ENCODE results near the gene ZNF263. TPM values are rescaled to one million over a fixed set of nuclear protein-coding genes. Genes with fewer than 3 reads are reported as not detected.

Gene ZNF263
- total and polyA plus RNA-seq, 9 of the 15 experiments (the other 6 are each of a cell fraction or from before 2014, with no cell fraction given) = 4.6 to 48.3 (median 31.8) TPM

GRCh38 chr16:3264137-3265036 lies 18.9 kb upstream of the ZNF263 start (continued):
- peak; percentile 75 to 77 for TF ChIP-seq MAZ (CRISPR knock-in tag; conservative IDR thresholded peaks at IDR 0.05 in 1 of 2, IDR thresholded peaks at IDR 0.05 in 1 of 2)
- no peak for TF ChIP-seq LARP7 (IDR thresholded peaks at IDR 0.05)
- no peak for TF ChIP-seq STAT5A (IDR thresholded peaks at IDR 0.05; ENCODE audit: borderline replicate concordance, low read length)
- peak; percentile 71 for TF ChIP-seq ASH1L (IDR thresholded peaks at IDR 0.05; ENCODE audit: borderline replicate concordance, low read depth, partially characterized antibody)
- TF ChIP-seq, protein P1, sequence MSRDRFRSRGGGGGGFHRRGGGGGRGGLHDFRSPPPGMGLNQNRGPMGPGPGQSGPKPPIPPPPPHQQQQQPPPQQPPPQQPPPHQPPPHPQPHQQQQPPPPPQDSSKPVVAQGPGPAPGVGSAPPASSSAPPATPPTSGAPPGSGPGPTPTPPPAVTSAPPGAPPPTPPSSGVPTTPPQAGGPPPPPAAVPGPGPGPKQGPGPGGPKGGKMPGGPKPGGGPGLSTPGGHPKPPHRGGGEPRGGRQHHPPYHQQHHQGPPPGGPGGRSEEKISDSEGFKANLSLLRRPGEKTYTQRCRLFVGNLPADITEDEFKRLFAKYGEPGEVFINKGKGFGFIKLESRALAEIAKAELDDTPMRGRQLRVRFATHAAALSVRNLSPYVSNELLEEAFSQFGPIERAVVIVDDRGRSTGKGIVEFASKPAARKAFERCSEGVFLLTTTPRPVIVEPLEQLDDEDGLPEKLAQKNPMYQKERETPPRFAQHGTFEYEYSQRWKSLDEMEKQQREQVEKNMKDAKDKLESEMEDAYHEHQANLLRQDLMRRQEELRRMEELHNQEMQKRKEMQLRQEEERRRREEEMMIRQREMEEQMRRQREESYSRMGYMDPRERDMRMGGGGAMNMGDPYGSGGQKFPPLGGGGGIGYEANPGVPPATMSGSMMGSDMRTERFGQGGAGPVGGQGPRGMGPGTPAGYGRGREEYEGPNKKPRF (IDR thresholded peaks at IDR 0.05; ENCODE audit: low read depth, low read length) = no peak
- peak; percentile 41 for TF ChIP-seq C11orf30 (IDR thresholded peaks at IDR 0.05; ENCODE audit: low read depth)
- TF ChIP-seq PRMT5 (CRISPR knock-in tag; IDR thresholded peaks at IDR 0.05) = peak; percentile 32; the same call in 1 of the 2 replicates
- TF ChIP-seq, protein P2, sequence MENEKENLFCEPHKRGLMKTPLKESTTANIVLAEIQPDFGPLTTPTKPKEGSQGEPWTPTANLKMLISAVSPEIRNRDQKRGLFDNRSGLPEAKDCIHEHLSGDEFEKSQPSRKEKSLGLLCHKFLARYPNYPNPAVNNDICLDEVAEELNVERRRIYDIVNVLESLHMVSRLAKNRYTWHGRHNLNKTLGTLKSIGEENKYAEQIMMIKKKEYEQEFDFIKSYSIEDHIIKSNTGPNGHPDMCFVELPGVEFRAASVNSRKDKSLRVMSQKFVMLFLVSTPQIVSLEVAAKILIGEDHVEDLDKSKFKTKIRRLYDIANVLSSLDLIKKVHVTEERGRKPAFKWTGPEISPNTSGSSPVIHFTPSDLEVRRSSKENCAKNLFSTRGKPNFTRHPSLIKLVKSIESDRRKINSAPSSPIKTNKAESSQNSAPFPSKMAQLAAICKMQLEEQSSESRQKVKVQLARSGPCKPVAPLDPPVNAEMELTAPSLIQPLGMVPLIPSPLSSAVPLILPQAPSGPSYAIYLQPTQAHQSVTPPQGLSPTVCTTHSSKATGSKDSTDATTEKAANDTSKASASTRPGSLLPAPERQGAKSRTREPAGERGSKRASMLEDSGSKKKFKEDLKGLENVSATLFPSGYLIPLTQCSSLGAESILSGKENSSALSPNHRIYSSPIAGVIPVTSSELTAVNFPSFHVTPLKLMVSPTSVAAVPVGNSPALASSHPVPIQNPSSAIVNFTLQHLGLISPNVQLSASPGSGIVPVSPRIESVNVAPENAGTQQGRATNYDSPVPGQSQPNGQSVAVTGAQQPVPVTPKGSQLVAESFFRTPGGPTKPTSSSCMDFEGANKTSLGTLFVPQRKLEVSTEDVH (IDR thresholded peaks at IDR 0.05; ENCODE audit: low read depth, partially characterized antibody) = peak; percentile 62
- TF ChIP-seq ILK (tag; IDR thresholded peaks at IDR 0.05; ENCODE audit: borderline replicate concordance, low read depth) = no peak
- TF ChIP-seq, protein P3, sequence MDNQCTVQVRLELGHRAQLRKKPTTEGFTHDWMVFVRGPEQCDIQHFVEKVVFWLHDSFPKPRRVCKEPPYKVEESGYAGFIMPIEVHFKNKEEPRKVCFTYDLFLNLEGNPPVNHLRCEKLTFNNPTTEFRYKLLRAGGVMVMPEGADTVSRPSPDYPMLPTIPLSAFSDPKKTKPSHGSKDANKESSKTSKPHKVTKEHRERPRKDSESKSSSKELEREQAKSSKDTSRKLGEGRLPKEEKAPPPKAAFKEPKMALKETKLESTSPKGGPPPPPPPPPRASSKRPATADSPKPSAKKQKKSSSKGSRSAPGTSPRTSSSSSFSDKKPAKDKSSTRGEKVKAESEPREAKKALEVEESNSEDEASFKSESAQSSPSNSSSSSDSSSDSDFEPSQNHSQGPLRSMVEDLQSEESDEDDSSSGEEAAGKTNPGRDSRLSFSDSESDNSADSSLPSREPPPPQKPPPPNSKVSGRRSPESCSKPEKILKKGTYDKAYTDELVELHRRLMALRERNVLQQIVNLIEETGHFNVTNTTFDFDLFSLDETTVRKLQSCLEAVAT (IDR thresholded peaks at IDR 0.05) = no peak
- peak; percentile 12; the same call in 1 of the 2 replicates for TF ChIP-seq SMC3 (conservative IDR thresholded peaks at IDR 0.05; ENCODE audit: insufficient read depth, low read depth, low read length)
- TF ChIP-seq RBM39 (optimal IDR thresholded peaks at IDR 0.05; ENCODE audit: low read depth, low read length) = no peak
- no peak for TF ChIP-seq FOXO4 (CRISPR knock-in tag; IDR thresholded peaks at IDR 0.05)
- TF ChIP-seq ZFX (CRISPR knock-in tag; IDR thresholded peaks at IDR 0.05) = peak; percentile 73
- TF ChIP-seq ZNF583 (CRISPR knock-in tag; IDR thresholded peaks at IDR 0.05) = no peak
- TF ChIP-seq NRF1 (conservative IDR thresholded peaks at IDR 0.05 in 1 of 2, IDR thresholded peaks at IDR 0.05 in 1 of 2) = peak; percentile 95 to 96
- TF ChIP-seq, protein P4, sequence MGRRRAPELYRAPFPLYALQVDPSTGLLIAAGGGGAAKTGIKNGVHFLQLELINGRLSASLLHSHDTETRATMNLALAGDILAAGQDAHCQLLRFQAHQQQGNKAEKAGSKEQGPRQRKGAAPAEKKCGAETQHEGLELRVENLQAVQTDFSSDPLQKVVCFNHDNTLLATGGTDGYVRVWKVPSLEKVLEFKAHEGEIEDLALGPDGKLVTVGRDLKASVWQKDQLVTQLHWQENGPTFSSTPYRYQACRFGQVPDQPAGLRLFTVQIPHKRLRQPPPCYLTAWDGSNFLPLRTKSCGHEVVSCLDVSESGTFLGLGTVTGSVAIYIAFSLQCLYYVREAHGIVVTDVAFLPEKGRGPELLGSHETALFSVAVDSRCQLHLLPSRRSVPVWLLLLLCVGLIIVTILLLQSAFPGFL (CRISPR knock-in tag; IDR thresholded peaks at IDR 0.05) = 0 out of 2 replicates have a peak, but pooled peaks have one; percentile 67
